Stomach (tissue), 4 donors: Measurements from ENCODE around the gene TRMT2A.

ENCODE experiments used
- CTCF ChIP-seq, 7 experiments: fragments of 450-650 bp in 4 of 7; fragments of 200-600 bp in 3 of 7; sonication (generic) in 3 of 7; IDR thresholded peaks; one replicate each; pipeline ENCODE4 v1.5.1; 2016 to 2019; ENCODE audit warnings: antibody characterized with exemption in 7 of 7, control low read depth in 2 of 7, mild to moderate bottlenecking in 1 of 7
- POLR2AphosphoS5 ChIP-seq, 3 donors: sonication (generic); formaldehyde crosslinking; IDR thresholded peaks; one replicate each; pipeline ENCODE4 v1.6.1; 2016; ENCODE audit warnings: antibody characterized with exemption in 3 of 3

DNA sequence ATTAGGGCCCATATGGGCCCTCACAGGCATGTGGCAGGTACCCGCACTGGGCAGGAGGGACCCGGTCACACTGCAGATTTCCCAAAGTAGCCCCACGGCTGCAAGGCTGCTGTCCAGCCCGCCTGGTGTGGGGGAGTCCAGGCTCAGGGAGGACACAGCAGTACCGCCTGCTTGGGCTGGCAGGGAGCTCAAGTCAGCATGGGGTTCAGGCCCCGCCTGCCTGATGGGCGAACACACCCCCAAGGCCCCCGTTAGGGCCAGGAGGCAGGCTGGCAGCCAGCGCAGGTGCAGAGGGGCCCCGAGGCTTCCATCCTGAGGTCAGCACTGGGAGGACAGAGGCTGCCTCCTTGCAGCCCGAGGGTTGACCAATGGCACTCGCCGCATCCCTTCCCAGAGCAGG is 20.1 kb upstream of the TRMT2A start:
- TF ChIP-seq POLR2AphosphoS5 (IDR thresholded peaks at IDR 0.05) = no peak
- no peak for TF ChIP-seq CTCF (IDR thresholded peaks at IDR 0.05)
